Bronchial smooth muscle cell (primary cell): ENCODE data around the gene FAM156A. TPM values are rescaled to one million over a fixed set of nuclear protein-coding genes. Genes with fewer than 3 reads are reported as not detected.

Experiments used
- total RNA-seq: library from RNA; depleted of rRNA; stranded (reverse); fragments of >200 nt; gene quantifications from 2 replicates; pipeline ENCODE4 v1.2.1, GENCODE V29; 2014

The FAM156A gene
- total RNA-seq, result 14.5 and 20.3 TPM in 2 replicates

GRCh38 chrX:52958113-52958959 is at the start of gene FAM156A:
TSS of gene FAM156A (minus strand) at chrX:52958518. CDS start at chrX:52948588, 9,930 bp downstream.

Other genes starting within 250 kb of the FAM156A start
- not detected in 2 replicates for gene SSX2B, start 207.3 kb downstream of the FAM156A start, total RNA-seq
- not detected in 2 replicates for gene SPANXN5, start 161.1 kb downstream of the FAM156A start, total RNA-seq
- gene XAGE5, start 147.2 kb downstream of the FAM156A start, total RNA-seq, result not detected in 2 replicates
- not detected in 2 replicates for gene XAGE3, start 90.4 kb downstream of the FAM156A start, total RNA-seq
- 12.9 TPM in 2 replicates for gene FAM156B, start 61.2 kb downstream of the FAM156A start, total RNA-seq
- gene GPR173, start 90.3 kb upstream of the FAM156A start, total RNA-seq, result 1.5 and 1.9 TPM in 2 replicates
- gene TSPYL2, start 123.8 kb upstream of the FAM156A start, total RNA-seq, result 23.6 and 27.0 TPM in 2 replicates
- 7.5 and 10.1 TPM in 2 replicates for gene KANTR, start 135.6 kb upstream of the FAM156A start, total RNA-seq